ENCODE measurements around the gene ABI3BP. TPM values are rescaled to one million over a fixed set of nuclear protein-coding genes. Genes with fewer than 3 reads are reported as not detected.

The ABI3BP gene
- total RNA-seq, 4 donors from 2014 or later, result 12.3 to 57.8 (median 22.0) TPM

DNA sequence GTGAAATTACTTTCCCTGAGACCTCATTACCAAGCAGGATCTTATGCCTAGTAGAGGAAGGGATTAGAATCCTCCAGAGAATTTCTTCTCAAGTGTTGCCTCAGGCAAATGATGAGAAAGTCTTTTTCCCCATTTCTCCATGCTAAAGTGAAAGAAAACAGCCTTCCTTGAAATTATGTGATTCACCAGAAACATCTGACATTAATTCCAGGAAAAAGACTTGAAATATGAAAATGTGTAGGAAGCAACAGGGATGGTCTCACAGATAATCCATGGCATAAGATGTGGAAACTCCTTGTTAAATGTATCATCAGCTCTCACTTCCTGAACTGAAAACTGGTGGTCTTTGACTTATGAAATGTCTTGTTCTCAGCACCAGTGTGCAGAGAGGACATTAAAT is 17.9 kb upstream of the ABI3BP start:
- H3K4me3 ChIP-seq (ENCODE audit: low read depth, poor library complexity, severe bottlenecking), result no peak overlapping the region
- no peak for DNase-seq (ENCODE audit: low spot score in 2 of 2)
- intact Hi-C loops (cut with DNase I; ENCODE audit: low total_unique reads), result no loop called here

DNA sequence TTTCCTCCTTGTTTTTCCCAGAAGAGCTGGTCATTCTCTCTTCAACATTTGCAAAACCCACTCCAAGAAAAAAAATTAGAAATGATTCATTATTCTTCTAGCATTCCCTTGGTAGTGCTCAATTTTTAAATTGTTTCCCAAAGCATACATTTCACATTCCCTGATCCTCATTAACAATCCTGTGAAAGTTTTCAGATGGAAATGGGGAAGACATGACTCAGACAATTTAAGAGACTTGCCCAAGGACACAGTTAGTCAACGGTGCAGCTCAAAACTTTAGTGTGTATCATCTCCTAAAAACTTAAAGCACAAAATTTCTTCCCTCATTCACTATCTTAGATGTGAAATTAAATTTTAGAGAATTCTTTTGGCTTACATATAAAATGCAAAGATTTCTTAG is 17.1 kb upstream of the ABI3BP start:
- H3K4me3 ChIP-seq (ENCODE audit: low read depth, poor library complexity, severe bottlenecking), result no peak overlapping the region
- TF ChIP-seq, protein P1, sequence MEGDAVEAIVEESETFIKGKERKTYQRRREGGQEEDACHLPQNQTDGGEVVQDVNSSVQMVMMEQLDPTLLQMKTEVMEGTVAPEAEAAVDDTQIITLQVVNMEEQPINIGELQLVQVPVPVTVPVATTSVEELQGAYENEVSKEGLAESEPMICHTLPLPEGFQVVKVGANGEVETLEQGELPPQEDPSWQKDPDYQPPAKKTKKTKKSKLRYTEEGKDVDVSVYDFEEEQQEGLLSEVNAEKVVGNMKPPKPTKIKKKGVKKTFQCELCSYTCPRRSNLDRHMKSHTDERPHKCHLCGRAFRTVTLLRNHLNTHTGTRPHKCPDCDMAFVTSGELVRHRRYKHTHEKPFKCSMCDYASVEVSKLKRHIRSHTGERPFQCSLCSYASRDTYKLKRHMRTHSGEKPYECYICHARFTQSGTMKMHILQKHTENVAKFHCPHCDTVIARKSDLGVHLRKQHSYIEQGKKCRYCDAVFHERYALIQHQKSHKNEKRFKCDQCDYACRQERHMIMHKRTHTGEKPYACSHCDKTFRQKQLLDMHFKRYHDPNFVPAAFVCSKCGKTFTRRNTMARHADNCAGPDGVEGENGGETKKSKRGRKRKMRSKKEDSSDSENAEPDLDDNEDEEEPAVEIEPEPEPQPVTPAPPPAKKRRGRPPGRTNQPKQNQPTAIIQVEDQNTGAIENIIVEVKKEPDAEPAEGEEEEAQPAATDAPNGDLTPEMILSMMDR (IDR thresholded peaks at IDR 0.05), result no peak
- TF ChIP-seq POLR2A (IDR thresholded peaks at IDR 0.05), result no peak
- 38 to 40% methylated on average over 1 of the region's 1 CpG for WGBS, 2 donors
- intact Hi-C loops (cut with DNase I; ENCODE audit: low total_unique reads), result no loop called here
- DNase-seq (ENCODE audit: low spot score in 2 of 2), result no peak

More for the DNA sequence above, 17.9 kb upstream of the ABI3BP start:
- TF ChIP-seq, protein P1 (IDR thresholded peaks at IDR 0.05), result no peak
- no peak for TF ChIP-seq POLR2A (IDR thresholded peaks at IDR 0.05)

GRCh38 chr3:101009386-101009785 is 16.2 kb upstream of the ABI3BP start:
- no peak for DNase-seq (ENCODE audit: low spot score in 2 of 2)
- WGBS, 2 donors, result 44 to 57% methylated on average over 2 of the region's 2 CpGs
- TF ChIP-seq, protein P1 (IDR thresholded peaks at IDR 0.05), result no peak
- no peak for TF ChIP-seq POLR2A (IDR thresholded peaks at IDR 0.05)
- no peak overlapping the region for H3K4me3 ChIP-seq (ENCODE audit: low read depth, poor library complexity, severe bottlenecking)
- intact Hi-C loops (cut with DNase I; ENCODE audit: low total_unique reads), result no loop called here

GRCh38 chr3:100999160-100999559 is 5.9 kb upstream of the ABI3BP start:
- TF ChIP-seq, protein P1 (IDR thresholded peaks at IDR 0.05), result no peak
- TF ChIP-seq POLR2A (IDR thresholded peaks at IDR 0.05), result no peak
- DNase-seq (ENCODE audit: low spot score in 2 of 2), result no peak
- intact Hi-C loops (cut with DNase I; ENCODE audit: low total_unique reads), result no loop called here
- WGBS, 2 donors, result 89 to 91% methylated on average over 2 of the region's 2 CpGs
- H3K4me3 ChIP-seq (ENCODE audit: low read depth, poor library complexity, severe bottlenecking), result no peak overlapping the region

- no peak for DNase-seq (ENCODE audit: low spot score in 2 of 2)
- no peak for TF ChIP-seq POLR2A (IDR thresholded peaks at IDR 0.05)
- TF ChIP-seq, protein P1 (IDR thresholded peaks at IDR 0.05), result no peak
- H3K4me3 ChIP-seq (ENCODE audit: low read depth, poor library complexity, severe bottlenecking), result no peak overlapping the region
- intact Hi-C loops (cut with DNase I; ENCODE audit: low total_unique reads), result no loop called here
- WGBS, 2 donors, result 64 to 70% methylated on average over 2 of the region's 2 CpGs
Observed at GRCh38 chr3:100994809-100995208, 1.6 kb upstream of the ABI3BP start.

GRCh38 chr3:100994187-100994586 is 966 bp upstream of the ABI3BP start:
- no peak overlapping the region for H3K4me3 ChIP-seq (ENCODE audit: low read depth, poor library complexity, severe bottlenecking)
- DNase-seq (ENCODE audit: low spot score in 2 of 2), result no peak
- TF ChIP-seq, protein P1 (IDR thresholded peaks at IDR 0.05), result no peak
- no peak for TF ChIP-seq POLR2A (IDR thresholded peaks at IDR 0.05)
- 72 to 82% methylated on average over 5 of the region's 5 CpGs for WGBS, 2 donors
- intact Hi-C loops (cut with DNase I; ENCODE audit: low total_unique reads), result no loop called here
